ENCODE results near the gene CYTL1.
"Not testable (repeated sequence)": the region's sequence is repeated elsewhere in the genome, so short reads cannot be mapped to it uniquely, and the experiment has no call there.

CYTL1 gene

GRCh38 chr4:5019274-5019673 lies at the start of gene CYTL1:
CYTL1 (minus strand) TSS chr4:5019458; CDS start chr4:5019445, 13 bp downstream.
- no peak for TF ChIP-seq ZNF274 (IDR thresholded peaks at IDR 0.05; ENCODE audit: low read depth, low read length)
- H3K4me3 ChIP-seq (ENCODE audit: low read length) = no peak within 1 kb of the TSS

- no peak for TF ChIP-seq ZNF274 (IDR thresholded peaks at IDR 0.05; ENCODE audit: low read depth, low read length)
- no peak overlapping the region for H3K4me3 ChIP-seq (ENCODE audit: low read length)
These were observed 48.6 kb upstream of the CYTL1 start for GRCh38 chr4:5067908-5068307.

- not testable (repeated sequence) for H3K4me3 ChIP-seq (ENCODE audit: low read length)
These were observed 47.7 kb upstream of the CYTL1 start for GRCh38 chr4:5066968-5067367.

- H3K4me3 ChIP-seq (ENCODE audit: low read length) = no peak overlapping the region
- no peak for TF ChIP-seq ZNF274 (IDR thresholded peaks at IDR 0.05; ENCODE audit: low read depth, low read length)
These were observed 46.8 kb upstream of the CYTL1 start for GRCh38 chr4:5066101-5066500.

- no peak overlapping the region for H3K4me3 ChIP-seq (ENCODE audit: low read length)
- no peak for TF ChIP-seq ZNF274 (IDR thresholded peaks at IDR 0.05; ENCODE audit: low read depth, low read length)
These were observed 36.2 kb upstream of the CYTL1 start for GRCh38 chr4:5055411-5055810.

GRCh38 chr4:5054532-5054931 lies 35.3 kb upstream of the CYTL1 start:
- no peak overlapping the region for H3K4me3 ChIP-seq (ENCODE audit: low read length)
- TF ChIP-seq ZNF274 (IDR thresholded peaks at IDR 0.05; ENCODE audit: low read depth, low read length) = no peak

GRCh38 chr4:5052726-5053425 lies 33.6 kb upstream of the CYTL1 start:
- TF ChIP-seq ZNF274 (IDR thresholded peaks at IDR 0.05; ENCODE audit: low read depth, low read length) = no peak
- no peak overlapping the region for H3K4me3 ChIP-seq (ENCODE audit: low read length)

GRCh38 chr4:5052204-5052702 lies 33.0 kb upstream of the CYTL1 start:
- no peak for TF ChIP-seq ZNF274 (IDR thresholded peaks at IDR 0.05; ENCODE audit: low read depth, low read length)
- H3K4me3 ChIP-seq (ENCODE audit: low read length) = no peak overlapping the region

GRCh38 chr4:5051278-5052203 lies 32.3 kb upstream of the CYTL1 start, which contains the start of gene STK32B:
STK32B (plus strand) TSS chr4:5051480.
- no peak for TF ChIP-seq ZNF274 (IDR thresholded peaks at IDR 0.05; ENCODE audit: low read depth, low read length)
- H3K4me3 ChIP-seq (ENCODE audit: low read length) = peak within 1 kb of the TSS; percentile 10; the same call in 1 of the 2 replicates

- no peak for TF ChIP-seq ZNF274 (IDR thresholded peaks at IDR 0.05; ENCODE audit: low read depth, low read length)
- H3K4me3 ChIP-seq (ENCODE audit: low read length) = peak overlapping the region; percentile 10; the same call in 1 of the 2 replicates
These were observed 31.4 kb upstream of the CYTL1 start for GRCh38 chr4:5050520-5051277.

GRCh38 chr4:5048721-5049120 lies 29.5 kb upstream of the CYTL1 start:
- no peak overlapping the region for H3K4me3 ChIP-seq (ENCODE audit: low read length)
- TF ChIP-seq ZNF274 (IDR thresholded peaks at IDR 0.05; ENCODE audit: low read depth, low read length) = no peak

GRCh38 chr4:5045097-5045496 lies 25.8 kb upstream of the CYTL1 start:
- TF ChIP-seq ZNF274 (IDR thresholded peaks at IDR 0.05; ENCODE audit: low read depth, low read length) = no peak
- no peak overlapping the region for H3K4me3 ChIP-seq (ENCODE audit: low read length)

- no peak overlapping the region for H3K4me3 ChIP-seq (ENCODE audit: low read length)
- TF ChIP-seq ZNF274 (IDR thresholded peaks at IDR 0.05; ENCODE audit: low read depth, low read length) = no peak
These were observed 25.1 kb upstream of the CYTL1 start for GRCh38 chr4:5044341-5044740.

GRCh38 chr4:5043579-5043978 lies 24.3 kb upstream of the CYTL1 start:
- no peak for TF ChIP-seq ZNF274 (IDR thresholded peaks at IDR 0.05; ENCODE audit: low read depth, low read length)
- H3K4me3 ChIP-seq (ENCODE audit: low read length) = no peak overlapping the region

Measured in GM08714 (cell line).